Ishikawa (cell line): ENCODE measurements around the gene ELMO1.

Experiments used
- CEBPB ChIP-seq: IDR thresholded peaks from 2 replicates; pipeline ENCODE4 v1.6.1; 2012
- CREB1 ChIP-seq: IDR thresholded peaks from 2 replicates; pipeline ENCODE4 v1.6.1; 2012; ENCODE audit warnings: low read depth
- EGR1 ChIP-seq: IDR thresholded peaks from 2 replicates; pipeline ENCODE4 v1.6.1; 2012
- EP300 ChIP-seq: IDR thresholded peaks from 2 replicates; pipeline ENCODE4 v1.6.1; 2012; ENCODE audit warnings: borderline replicate concordance
- FOXM1 ChIP-seq: IDR thresholded peaks from 2 replicates; pipeline ENCODE4 v1.6.1; 2012; ENCODE audit warnings: low read depth, borderline replicate concordance
- NFIC ChIP-seq: IDR thresholded peaks from 2 replicates; pipeline ENCODE4 v1.6.1; 2012
- RAD21 ChIP-seq: IDR thresholded peaks from 2 replicates; pipeline ENCODE4 v1.6.1; 2012; ENCODE audit warnings: low read depth
- TAF1 ChIP-seq: IDR thresholded peaks from 2 replicates; pipeline ENCODE4 v1.6.1; 2012; ENCODE audit warnings: low read depth, mild to moderate bottlenecking
- TCF12 ChIP-seq: IDR thresholded peaks from 2 replicates; pipeline ENCODE4 v1.6.1; 2012; ENCODE audit warnings: low read depth
- TEAD4 ChIP-seq: IDR thresholded peaks from 2 replicates; pipeline ENCODE4 v1.6.1; 2012
- YY1 ChIP-seq: IDR thresholded peaks from 2 replicates; pipeline ENCODE4 v1.6.1; 2012; ENCODE audit warnings: low read depth
- ZBTB7A ChIP-seq: IDR thresholded peaks from 2 replicates; pipeline ENCODE4 v1.6.1; 2012; ENCODE audit warnings: low read depth
- TF ChIP-seq, protein P1 (sequence below): IDR thresholded peaks from 2 replicates; pipeline ENCODE4 v1.6.1; 2012
- TF ChIP-seq, protein P2 (sequence below): IDR thresholded peaks from 2 replicates; pipeline ENCODE4 v1.6.1; 2012
- TF ChIP-seq, protein P3 (sequence below): IDR thresholded peaks from 2 replicates; pipeline ENCODE4 v1.6.1; 2012; ENCODE audit warnings: low read depth, mild to moderate bottlenecking

The ELMO1 gene

DNA sequence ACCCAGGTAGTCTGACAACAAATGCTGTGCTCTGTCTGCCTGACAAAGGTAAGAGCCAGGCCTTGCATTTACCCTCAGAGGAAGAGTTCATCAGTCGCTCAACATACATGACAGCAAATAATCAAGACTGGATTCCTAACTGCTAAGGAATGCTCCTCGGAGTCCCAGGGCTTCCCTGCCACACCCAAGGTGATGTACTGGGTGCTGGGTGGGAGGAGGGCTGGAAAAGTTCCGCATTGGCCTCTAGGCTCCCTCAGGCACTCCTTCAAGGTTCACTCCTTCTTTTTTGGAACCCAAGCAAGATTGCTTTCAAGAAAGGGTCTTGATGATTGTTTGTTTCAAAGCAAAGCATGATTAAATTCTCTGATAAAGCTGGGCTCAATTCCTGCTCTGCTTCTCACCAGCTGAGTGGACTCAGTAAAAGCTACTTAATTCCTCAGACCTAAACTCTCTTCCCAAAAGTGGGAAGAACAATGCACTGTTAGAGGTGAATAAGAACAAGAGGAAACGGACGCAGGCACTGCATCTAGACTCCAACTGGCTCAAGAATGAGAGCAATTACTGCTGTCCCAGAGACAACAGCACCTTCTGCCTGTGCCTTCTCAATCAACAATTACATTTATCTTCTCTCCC lies 173.5 kb downstream of the ELMO1 start:
- TF ChIP-seq NFIC (no peak), YY1 (no peak), FOXM1 (no peak), TCF12 (no peak), EP300 (no peak), TEAD4 (no peak), CREB1 (no peak), TAF1 (no peak), EGR1 (no peak), RAD21 (no peak), CEBPB (no peak), ZBTB7A (no peak)
- TF ChIP-seq, protein P1, sequence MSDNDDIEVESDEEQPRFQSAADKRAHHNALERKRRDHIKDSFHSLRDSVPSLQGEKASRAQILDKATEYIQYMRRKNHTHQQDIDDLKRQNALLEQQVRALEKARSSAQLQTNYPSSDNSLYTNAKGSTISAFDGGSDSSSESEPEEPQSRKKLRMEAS: no peak
- TF ChIP-seq, protein P2, sequence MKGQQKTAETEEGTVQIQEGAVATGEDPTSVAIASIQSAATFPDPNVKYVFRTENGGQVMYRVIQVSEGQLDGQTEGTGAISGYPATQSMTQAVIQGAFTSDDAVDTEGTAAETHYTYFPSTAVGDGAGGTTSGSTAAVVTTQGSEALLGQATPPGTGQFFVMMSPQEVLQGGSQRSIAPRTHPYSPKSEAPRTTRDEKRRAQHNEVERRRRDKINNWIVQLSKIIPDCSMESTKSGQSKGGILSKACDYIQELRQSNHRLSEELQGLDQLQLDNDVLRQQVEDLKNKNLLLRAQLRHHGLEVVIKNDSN: no peak
- TF ChIP-seq, protein P3, sequence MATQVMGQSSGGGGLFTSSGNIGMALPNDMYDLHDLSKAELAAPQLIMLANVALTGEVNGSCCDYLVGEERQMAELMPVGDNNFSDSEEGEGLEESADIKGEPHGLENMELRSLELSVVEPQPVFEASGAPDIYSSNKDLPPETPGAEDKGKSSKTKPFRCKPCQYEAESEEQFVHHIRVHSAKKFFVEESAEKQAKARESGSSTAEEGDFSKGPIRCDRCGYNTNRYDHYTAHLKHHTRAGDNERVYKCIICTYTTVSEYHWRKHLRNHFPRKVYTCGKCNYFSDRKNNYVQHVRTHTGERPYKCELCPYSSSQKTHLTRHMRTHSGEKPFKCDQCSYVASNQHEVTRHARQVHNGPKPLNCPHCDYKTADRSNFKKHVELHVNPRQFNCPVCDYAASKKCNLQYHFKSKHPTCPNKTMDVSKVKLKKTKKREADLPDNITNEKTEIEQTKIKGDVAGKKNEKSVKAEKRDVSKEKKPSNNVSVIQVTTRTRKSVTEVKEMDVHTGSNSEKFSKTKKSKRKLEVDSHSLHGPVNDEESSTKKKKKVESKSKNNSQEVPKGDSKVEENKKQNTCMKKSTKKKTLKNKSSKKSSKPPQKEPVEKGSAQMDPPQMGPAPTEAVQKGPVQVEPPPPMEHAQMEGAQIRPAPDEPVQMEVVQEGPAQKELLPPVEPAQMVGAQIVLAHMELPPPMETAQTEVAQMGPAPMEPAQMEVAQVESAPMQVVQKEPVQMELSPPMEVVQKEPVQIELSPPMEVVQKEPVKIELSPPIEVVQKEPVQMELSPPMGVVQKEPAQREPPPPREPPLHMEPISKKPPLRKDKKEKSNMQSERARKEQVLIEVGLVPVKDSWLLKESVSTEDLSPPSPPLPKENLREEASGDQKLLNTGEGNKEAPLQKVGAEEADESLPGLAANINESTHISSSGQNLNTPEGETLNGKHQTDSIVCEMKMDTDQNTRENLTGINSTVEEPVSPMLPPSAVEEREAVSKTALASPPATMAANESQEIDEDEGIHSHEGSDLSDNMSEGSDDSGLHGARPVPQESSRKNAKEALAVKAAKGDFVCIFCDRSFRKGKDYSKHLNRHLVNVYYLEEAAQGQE: no peak

DNA sequence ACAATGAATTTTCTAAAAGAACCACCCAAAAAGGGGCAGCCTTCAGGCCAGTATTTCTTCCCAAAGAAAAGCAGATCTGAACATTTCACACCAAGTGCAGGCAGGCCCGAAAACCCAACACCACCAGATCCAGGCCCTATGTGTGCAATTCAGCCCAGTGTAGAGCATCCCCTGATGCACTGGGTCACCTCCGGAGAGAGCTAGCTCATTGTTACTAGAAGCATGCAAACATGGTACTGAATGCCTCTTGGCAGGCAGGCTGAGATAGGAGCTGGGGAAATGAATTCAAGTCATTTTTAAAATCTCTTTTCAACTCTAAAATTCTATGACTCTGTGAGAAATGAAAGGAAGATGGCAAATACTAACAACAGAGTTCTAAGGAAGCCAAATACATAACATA lies 174.8 kb downstream of the ELMO1 start:
- TF ChIP-seq EP300 (no peak), YY1 (no peak), NFIC (no peak), RAD21 (no peak)
- TF ChIP-seq, protein P1: no peak

DNA sequence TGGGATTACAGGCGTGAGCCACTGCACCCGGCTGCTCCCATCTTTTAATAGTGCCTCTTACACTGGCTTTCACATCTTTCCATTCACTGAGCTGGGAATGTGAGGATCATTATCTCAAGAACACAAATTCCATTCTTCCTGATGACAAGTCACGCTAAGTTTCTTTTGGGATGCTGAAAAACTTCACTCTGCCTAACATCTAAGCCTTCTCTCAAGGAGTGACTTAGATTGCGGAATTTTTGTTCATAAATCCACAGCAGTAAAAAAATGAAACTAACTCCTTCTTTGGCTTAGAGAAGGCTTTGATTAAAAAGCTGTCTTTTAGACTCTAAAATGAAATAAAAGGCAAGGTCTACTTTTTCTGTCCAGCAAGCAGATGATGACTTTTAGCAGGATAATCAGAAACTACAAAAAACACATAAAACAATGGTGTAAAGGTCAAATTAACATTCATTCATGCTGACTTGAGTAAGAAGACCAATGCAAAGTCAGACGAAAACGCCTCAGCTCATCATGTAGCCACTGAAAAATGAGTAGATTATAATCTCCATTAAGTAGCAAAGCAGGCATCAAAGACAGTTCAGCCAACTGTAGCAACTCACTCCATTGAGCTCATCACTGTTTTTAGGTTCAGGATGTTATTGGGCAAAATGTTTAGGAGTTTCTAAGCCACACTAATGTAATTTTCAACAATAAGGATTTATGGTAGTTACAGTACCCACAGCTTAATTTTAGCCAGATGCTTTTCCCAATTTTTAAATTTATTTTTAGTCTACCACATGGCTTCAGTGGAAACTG lies 178.8 kb downstream of the ELMO1 start:
- no peak for TF ChIP-seq CREB1
- no peak for TF ChIP-seq CEBPB
- TF ChIP-seq EGR1: no peak
- TF ChIP-seq, protein P3: no peak
- TF ChIP-seq FOXM1: no peak
- TF ChIP-seq, protein P2: no peak
- TF ChIP-seq TAF1: no peak
- TF ChIP-seq YY1: no peak
- TF ChIP-seq NFIC: no peak
- TF ChIP-seq, protein P1: no peak
- no peak for TF ChIP-seq EP300
- TF ChIP-seq TEAD4: no peak
- no peak for TF ChIP-seq ZBTB7A
- no peak for TF ChIP-seq TCF12
- no peak for TF ChIP-seq RAD21

DNA sequence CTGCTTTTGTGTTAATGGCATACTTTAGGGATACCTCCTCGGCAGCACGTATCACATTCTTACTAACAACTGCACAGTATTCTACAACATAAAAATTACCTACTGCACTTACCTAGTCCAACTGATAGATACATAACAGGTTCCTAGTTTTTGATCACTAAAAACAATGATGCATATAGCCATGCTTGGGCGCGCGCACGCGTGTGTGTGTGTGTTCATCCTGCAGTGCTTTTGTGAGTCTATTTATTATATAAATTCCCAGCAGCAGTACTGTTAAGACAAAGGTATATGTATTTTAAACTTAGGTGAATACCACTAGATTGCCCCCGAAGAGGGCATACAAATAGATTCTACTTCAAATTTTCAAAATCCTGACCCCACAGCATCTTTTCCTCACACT lies 181.4 kb downstream of the ELMO1 start:
- TF ChIP-seq, protein P1: no peak
- TF ChIP-seq FOXM1: no peak

DNA sequence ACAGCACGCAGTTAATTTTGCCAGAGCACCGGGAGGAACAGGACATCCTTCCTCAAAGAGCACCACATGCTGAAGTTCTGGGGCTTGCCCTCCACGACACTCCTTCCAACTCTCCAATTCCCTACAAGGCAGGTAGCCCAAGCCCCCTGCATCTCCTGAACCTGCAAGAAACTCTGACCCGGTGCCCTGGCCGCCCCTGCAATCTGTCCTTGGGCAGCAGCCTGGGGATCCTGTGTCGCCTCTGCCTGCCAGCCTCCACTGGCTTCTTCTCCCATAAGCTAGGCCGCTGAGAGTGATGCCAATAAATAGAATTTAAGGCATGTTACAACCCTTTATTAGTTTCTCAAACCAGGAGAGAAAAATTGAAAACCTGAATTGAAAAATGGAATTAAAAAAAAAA lies 182.8 kb downstream of the ELMO1 start:
- no peak for TF ChIP-seq ZBTB7A
- TF ChIP-seq NFIC: no peak
- TF ChIP-seq, protein P2: no peak
- TF ChIP-seq YY1: no peak
- TF ChIP-seq EP300: no peak
- no peak for TF ChIP-seq RAD21
- no peak for TF ChIP-seq TCF12
- TF ChIP-seq CEBPB: no peak
- no peak for TF ChIP-seq TAF1
- TF ChIP-seq FOXM1: no peak
- TF ChIP-seq CREB1: no peak
- no peak for TF ChIP-seq TEAD4
- TF ChIP-seq, protein P1: no peak
- TF ChIP-seq EGR1: no peak
- TF ChIP-seq, protein P3: no peak
